Fibroblast of lung (primary cell): ENCODE results near the gene KRTAP3-1.

Source experiments
- EZH2 ChIP-seq: IDR thresholded peaks from 2 replicates; pipeline ENCODE4 v1.5.1; 2012; ENCODE audit warnings: low read length, control low read depth, mild to moderate bottlenecking; ENCODE audit errors: missing control alignments
- TF ChIP-seq, protein P1 (sequence below), 2 donors: IDR thresholded peaks in 1 of 2; conservative IDR thresholded peaks in 1 of 2; 1 replicate in 1 of 2; 2 replicates in 1 of 2; pipeline ENCODE4 v1.5.1; 2011 to 2012; ENCODE audit warnings: low read length in 2 of 2, control low read depth in 1 of 2, inconsistent platforms in 1 of 2, low read depth in 1 of 2, mild to moderate bottlenecking in 1 of 2

DNA sequence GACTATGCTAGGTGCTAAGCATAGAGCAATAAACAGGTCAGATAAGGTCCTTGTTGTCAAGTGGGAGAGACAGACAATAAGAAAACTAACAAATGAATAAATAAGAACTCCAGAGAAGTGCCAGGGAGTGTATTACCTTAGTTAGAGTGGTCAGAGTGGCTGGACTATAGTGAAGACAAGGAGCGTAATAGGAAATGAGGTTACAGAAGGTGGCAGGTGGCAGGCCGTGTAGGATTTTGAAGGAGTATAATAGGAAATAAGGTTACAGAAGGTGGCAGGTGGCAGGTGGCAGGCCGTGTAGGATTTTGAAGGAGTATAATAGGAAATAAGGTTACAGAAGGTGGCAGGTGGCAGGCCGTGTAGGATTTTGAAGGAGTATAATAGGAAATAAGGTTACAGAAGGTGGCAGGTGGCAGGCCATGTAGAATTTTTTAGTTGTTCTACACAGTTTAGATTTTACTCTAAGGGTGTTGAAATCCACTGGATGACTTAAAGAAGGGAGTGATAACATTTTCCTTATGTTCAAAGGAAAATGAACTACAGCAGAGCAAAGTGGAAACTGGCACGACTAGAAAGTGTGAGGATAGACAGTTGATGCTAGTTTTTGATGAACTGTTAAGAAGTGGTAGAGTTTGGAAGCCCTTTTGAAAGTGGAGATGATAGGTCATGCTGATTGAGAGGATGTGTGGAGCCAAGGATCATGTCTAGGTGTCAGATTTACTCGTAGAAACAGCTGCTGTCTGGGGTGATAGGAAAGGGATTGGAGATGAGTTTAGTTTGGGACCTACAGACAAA is 3.6 kb upstream of the KRTAP3-1 start:
- TF ChIP-seq, protein P1, sequence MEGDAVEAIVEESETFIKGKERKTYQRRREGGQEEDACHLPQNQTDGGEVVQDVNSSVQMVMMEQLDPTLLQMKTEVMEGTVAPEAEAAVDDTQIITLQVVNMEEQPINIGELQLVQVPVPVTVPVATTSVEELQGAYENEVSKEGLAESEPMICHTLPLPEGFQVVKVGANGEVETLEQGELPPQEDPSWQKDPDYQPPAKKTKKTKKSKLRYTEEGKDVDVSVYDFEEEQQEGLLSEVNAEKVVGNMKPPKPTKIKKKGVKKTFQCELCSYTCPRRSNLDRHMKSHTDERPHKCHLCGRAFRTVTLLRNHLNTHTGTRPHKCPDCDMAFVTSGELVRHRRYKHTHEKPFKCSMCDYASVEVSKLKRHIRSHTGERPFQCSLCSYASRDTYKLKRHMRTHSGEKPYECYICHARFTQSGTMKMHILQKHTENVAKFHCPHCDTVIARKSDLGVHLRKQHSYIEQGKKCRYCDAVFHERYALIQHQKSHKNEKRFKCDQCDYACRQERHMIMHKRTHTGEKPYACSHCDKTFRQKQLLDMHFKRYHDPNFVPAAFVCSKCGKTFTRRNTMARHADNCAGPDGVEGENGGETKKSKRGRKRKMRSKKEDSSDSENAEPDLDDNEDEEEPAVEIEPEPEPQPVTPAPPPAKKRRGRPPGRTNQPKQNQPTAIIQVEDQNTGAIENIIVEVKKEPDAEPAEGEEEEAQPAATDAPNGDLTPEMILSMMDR (conservative IDR thresholded peaks at IDR 0.05 in 1 of 2, IDR thresholded peaks at IDR 0.05 in 1 of 2; ENCODE audit: low read depth in 1 of 2, low read length in 2 of 2), result no peak
- no peak for TF ChIP-seq EZH2
